Body of pancreas (tissue), 4 donors: ENCODE data around the gene DRAP1. TPM values are rescaled to one million over a fixed set of nuclear protein-coding genes. Genes with fewer than 3 reads are reported as not detected.

Experiments
- ATAC-seq: fragments of 150-250 bp; one replicate; pipeline ENCODE4 v1.9.1; 2016
- DNase-seq, 4 donors: peaks; one replicate each; pipeline ENCODE4 v3.0.0-alpha.2; 2019
- H3K27ac ChIP-seq, 4 donors: fragments of 200-600 bp; sonication (generic); 1 replicate in 3 of 4; 2 replicates in 1 of 4; pipeline versions ENCODE4 v1.5.1 to v1.6.1; 2016 to 2019; ENCODE audit warnings: mild to moderate bottlenecking in 1 of 4, mixed read lengths in 1 of 4, moderate library complexity in 1 of 4
- H3K27me3 ChIP-seq, 2 donors: fragments of 200-600 bp; sonication (generic); one replicate each; pipeline ENCODE4 v1.6.0; 2016; ENCODE audit warnings: mild to moderate bottlenecking in 1 of 2
- H3K36me3 ChIP-seq, 2 donors: fragments of 200-600 bp; sonication (generic); replicated peaks in 1 of 2; 2 replicates each; pipeline ENCODE4 v1.5.1; 2016; ENCODE audit warnings: low read depth in 2 of 2; ENCODE audit not compliant: insufficient read depth in 1 of 2
- H3K4me1 ChIP-seq: fragments of 200-600 bp; sonication (generic); one replicate; pipeline ENCODE4 v1.6.0; 2016
- H3K4me3 ChIP-seq, 2 donors: fragments of 200-600 bp; sonication (generic); 1 replicate in 1 of 2; 2 replicates in 1 of 2; pipeline ENCODE4 v1.5.1; 2016 to 2019
- H3K9me3 ChIP-seq, 3 donors: fragments of 200-600 bp; sonication (generic); 1 replicate in 2 of 3; 2 replicates in 1 of 3; pipeline ENCODE4 v1.5.1; 2016
- CTCF ChIP-seq, 7 experiments: fragments of 450-650 bp in 4 of 7; fragments of 200-600 bp in 3 of 7; sonication (generic) in 3 of 7; IDR thresholded peaks; one replicate each; pipeline ENCODE4 v1.5.1; 2016 to 2019; ENCODE audit warnings: antibody characterized with exemption in 7 of 7
- POLR2A ChIP-seq, 3 donors: fragments of 450-650 bp; IDR thresholded peaks; one replicate each; pipeline ENCODE4 v1.6.1; 2016; ENCODE audit warnings: antibody characterized with exemption in 3 of 3, mild to moderate bottlenecking in 2 of 3
- WGBS, 2 donors: methylation state at CpG; one replicate each; pipeline ENCODE4 v1.1.5; 2017; 5-methylcytosine and 5-hydroxymethylcytosine counted together
- intact Hi-C: fragments of 100-400 bp; cut with DNase I; formaldehyde crosslinking; loops from one replicate; pipeline ENCODE4 v1.15.1; 2023
- total RNA-seq, 2 donors: library from RNA; depleted of rRNA; stranded (reverse); fragments of >200 nt; gene quantifications; one replicate each; pipeline ENCODE4 v1.1.0, GENCODE V29; 2016

DRAP1 gene
- total RNA-seq, 2 donors from 2014 or later: 29.6 to 91.6 TPM

- ATAC-seq (peak; percentile 91), DNase-seq (peak; percentile 86 to 94 (median 92))
- H3K27ac ChIP-seq: peak within 1 kb of the TSS in 3 of 4 donors; percentile 24 to 66 (median 48)
- TF ChIP-seq POLR2A (IDR thresholded peaks at IDR 0.05) (peak; percentile 39 to 71 (median 68)), CTCF (IDR thresholded peaks at IDR 0.05) (peak in 2 of 7 experiments; percentile 1 to 3)
- intact Hi-C loops: no loop called here
- H3K4me3 ChIP-seq: no peak within 1 kb of the TSS
- 2 to 14% methylated on average over 10 to 74 of the region's 80 CpGs for WGBS, 2 donors
- H3K27me3 ChIP-seq: peaks cover 0 to 11% of the 10 kb centered on the region in 2 donors
- H3K4me1 ChIP-seq: peaks cover 14% of the 10 kb centered on the region
- no peaks in the 10 kb centered on the region for H3K36me3 ChIP-seq
- H3K9me3 ChIP-seq: no peaks in the 10 kb centered on the region
Measured at GRCh38 chr11:65900125-65900898, 18.9 kb upstream of the DRAP1 start, which contains the start of gene FOSL1. TSS of gene FOSL1 (minus strand) at chr11:65900388. CDS start at chr11:65900339, 49 bp downstream.

GRCh38 chr11:65900899-65901180 lies 18.4 kb upstream of the DRAP1 start:
- no peak for DNase-seq
- Histone ChIP-seq H3K4me3 (no peak overlapping the region), H3K4me1 (peaks cover 14% of the 10 kb centered on the region), H3K27me3 (peaks cover 0 to 11% of the 10 kb centered on the region in 2 donors), H3K27ac (peak overlapping the region in 2 of 4 donors; percentile 48 to 66), H3K9me3 (no peaks in the 10 kb centered on the region), H3K36me3 (no peaks in the 10 kb centered on the region)
- 74 to 86% methylated on average over 11 of the region's 11 CpGs for WGBS, 2 donors
- TF ChIP-seq POLR2A (IDR thresholded peaks at IDR 0.05): no peak
- TF ChIP-seq CTCF (IDR thresholded peaks at IDR 0.05): no peak
- intact Hi-C loops: no loop called here
- ATAC-seq: no peak

GRCh38 chr11:65903068-65903481 lies 16.2 kb upstream of the DRAP1 start:
- no peak for ATAC-seq
- 15 to 40% methylated on average over 4 to 5 of the region's 5 CpGs for WGBS, 2 donors
- TF ChIP-seq POLR2A (IDR thresholded peaks at IDR 0.05): peak in 1 of 3 donors; percentile 17
- TF ChIP-seq CTCF (IDR thresholded peaks at IDR 0.05): no peak
- Histone ChIP-seq H3K4me3 (no peak overlapping the region), H3K36me3 (no peaks in the 10 kb centered on the region), H3K4me1 (peaks cover 14% of the 10 kb centered on the region), H3K27ac (no peak overlapping the region), H3K27me3 (peaks cover 0 to 11% of the 10 kb centered on the region in 2 donors), H3K9me3 (no peaks in the 10 kb centered on the region)
- DNase-seq: no peak
- intact Hi-C loops: no loop called here

GRCh38 chr11:65903715-65904114 lies 15.5 kb upstream of the DRAP1 start:
- DNase-seq (no peak), ATAC-seq (no peak)
- intact Hi-C loops: no loop called here
- 62 to 69% methylated on average over 8 of the region's 8 CpGs for WGBS, 2 donors
- Histone ChIP-seq H3K9me3 (no peaks in the 10 kb centered on the region), H3K36me3 (no peaks in the 10 kb centered on the region), H3K27me3 (peaks cover 0 to 11% of the 10 kb centered on the region in 2 donors), H3K27ac (no peak overlapping the region), H3K4me3 (no peak overlapping the region), H3K4me1 (peaks cover 14% of the 10 kb centered on the region)
- TF ChIP-seq POLR2A (IDR thresholded peaks at IDR 0.05): no peak
- TF ChIP-seq CTCF (IDR thresholded peaks at IDR 0.05): no peak

GRCh38 chr11:65906602-65907001 lies 12.6 kb upstream of the DRAP1 start:
- Histone ChIP-seq H3K9me3 (no peaks in the 10 kb centered on the region), H3K27ac (no peak overlapping the region), H3K4me1 (no peaks in the 10 kb centered on the region), H3K36me3 (no peaks in the 10 kb centered on the region), H3K27me3 (no peaks in the 10 kb centered on the region), H3K4me3 (no peak overlapping the region)
- 71 to 72% methylated on average over 5 of the region's 5 CpGs for WGBS, 2 donors
- intact Hi-C loops: no loop called here
- DNase-seq (no peak), ATAC-seq (no peak)
- TF ChIP-seq CTCF (IDR thresholded peaks at IDR 0.05) (no peak), POLR2A (IDR thresholded peaks at IDR 0.05) (no peak)
